Gastroesophageal sphincter (tissue), 4 donors: ENCODE results near the gene ZBTB20. TPM values are rescaled to one million over a fixed set of nuclear protein-coding genes. Genes with fewer than 3 reads are reported as not detected.
A peak's percentile ranks its signal among the peaks of the same experiment; 100 is the strongest.

Experiments
- ATAC-seq: fragments of 150-250 bp; one replicate; pipeline ENCODE4 v1.9.1; 2016; ENCODE audit warnings: mild to moderate bottlenecking, moderate library complexity
- H3K27ac ChIP-seq, 4 donors: fragments of 200-600 bp; sonication (generic) in 3 of 4; 1 replicate in 3 of 4; 2 replicates in 1 of 4; pipeline ENCODE4 v1.5.1; 2016 to 2019
- H3K27me3 ChIP-seq: fragments of 200-600 bp; sonication (generic); one replicate; pipeline ENCODE4 v1.5.1; 2019
- H3K36me3 ChIP-seq, 2 donors: fragments of 200-600 bp; sonication (generic); one replicate each; pipeline ENCODE4 v1.5.1; 2019; ENCODE audit warnings: control low read depth in 1 of 2
- H3K4me1 ChIP-seq, 3 donors: fragments of 200-600 bp; sonication (generic); 1 replicate in 2 of 3; 2 replicates in 1 of 3; pipeline ENCODE4 v1.5.1; 2016 to 2019; ENCODE audit warnings: control low read depth in 2 of 3
- H3K4me3 ChIP-seq, 2 donors: fragments of 200-600 bp; sonication (generic); one replicate each; pipeline ENCODE4 v1.5.1; 2019; ENCODE audit warnings: mild to moderate bottlenecking in 1 of 2, moderate library complexity in 1 of 2
- H3K9me3 ChIP-seq, 3 donors: fragments of 200-600 bp; sonication (generic); one replicate each; pipeline ENCODE4 v1.5.1; 2017 to 2019; ENCODE audit warnings: control low read depth in 2 of 3
- CTCF ChIP-seq, 4 experiments: fragments of 200-600 bp in 2 of 4; fragments of 450-650 bp in 2 of 4; sonication (generic) in 1 of 4; IDR thresholded peaks; one replicate each; pipeline ENCODE4 v1.5.1; 2017 to 2019; ENCODE audit warnings: antibody characterized with exemption in 4 of 4, mild to moderate bottlenecking in 2 of 4, moderate library complexity in 2 of 4
- EP300 ChIP-seq: sonication (generic); formaldehyde crosslinking; IDR thresholded peaks from one replicate; pipeline ENCODE4 v1.6.1; 2017; ENCODE audit warnings: antibody characterized with exemption, mild to moderate bottlenecking
- POLR2A ChIP-seq, 2 donors: fragments of 450-650 bp; IDR thresholded peaks; one replicate each; pipeline ENCODE4 v1.6.1; 2017; ENCODE audit warnings: antibody characterized with exemption in 2 of 2, mild to moderate bottlenecking in 2 of 2, moderate library complexity in 1 of 2
- POLR2AphosphoS5 ChIP-seq: sonication (generic); formaldehyde crosslinking; IDR thresholded peaks from one replicate; pipeline ENCODE4 v1.6.1; 2017; ENCODE audit warnings: antibody characterized with exemption
- WGBS, 2 donors: methylation state at CpG; one replicate each; pipeline ENCODE4 v1.1.5; 2018; ENCODE audit warnings: low coverage in 1 of 2; 5-methylcytosine and 5-hydroxymethylcytosine counted together
- total RNA-seq, 4 donors: library from RNA; depleted of rRNA; stranded (reverse); fragments of >200 nt; gene quantifications; one replicate each; pipeline ENCODE4 v1.1.0, GENCODE V29; 2016

Gene ZBTB20
- total RNA-seq, 4 donors from 2014 or later = 53.1 to 113 (median 98.4) TPM

GRCh38 chr3:114880078-114880477 is 267.0 kb downstream of the ZBTB20 start:
- H3K4me3 ChIP-seq = no peak overlapping the region
- TF ChIP-seq CTCF (IDR thresholded peaks at IDR 0.05) (no peak), POLR2A (IDR thresholded peaks at IDR 0.05) (no peak), EP300 (no peak), POLR2AphosphoS5 (no peak)
- no peak for ATAC-seq
- H3K36me3 ChIP-seq = no peaks in the 10 kb centered on the region
- no peaks in the 10 kb centered on the region for H3K9me3 ChIP-seq
- H3K27ac ChIP-seq = peak overlapping the region in 3 of 4 donors; percentile 36 to 58 (median 40)
- H3K27me3 ChIP-seq = no peaks in the 10 kb centered on the region
- H3K4me1 ChIP-seq = peaks cover 0 to 54% (median 8%) of the 10 kb centered on the region in 3 donors
- WGBS, 2 donors = 14 to 22% methylated on average over 4 of the region's 4 CpGs

- Histone ChIP-seq H3K36me3 (no peaks in the 10 kb centered on the region), H3K27me3 (no peaks in the 10 kb centered on the region), H3K27ac (peak overlapping the region; percentile 36 to 58 (median 44)), H3K9me3 (no peaks in the 10 kb centered on the region), H3K4me1 (peaks cover 0 to 61% (median 11%) of the 10 kb centered on the region in 3 donors), H3K4me3 (no peak overlapping the region)
- peak; percentile 22 for ATAC-seq
- peak; percentile 46 for TF ChIP-seq POLR2AphosphoS5
- TF ChIP-seq POLR2A (IDR thresholded peaks at IDR 0.05) = no peak
- 28 to 41% methylated on average over 8 of the region's 8 CpGs for whole genome bisulfite sequencing, 2 donors
Measured at GRCh38 chr3:114879059-114880031, 267.7 kb downstream of the ZBTB20 start.

GRCh38 chr3:114878114-114878839 is 268.8 kb downstream of the ZBTB20 start:
- no peak for ATAC-seq

GRCh38 chr3:114877378-114878113 is 269.5 kb downstream of the ZBTB20 start:
- Histone ChIP-seq H3K27me3 (no peaks in the 10 kb centered on the region), H3K36me3 (no peaks in the 10 kb centered on the region), H3K9me3 (no peaks in the 10 kb centered on the region), H3K4me1 (peaks cover 0 to 79% (median 17%) of the 10 kb centered on the region in 3 donors), H3K27ac (peak overlapping the region in 2 of 4 donors; percentile 42 to 48), H3K4me3 (no peak overlapping the region)
- 40 to 41% methylated on average over 1 to 2 of the region's 2 CpGs for WGBS, 2 donors
- TF ChIP-seq POLR2AphosphoS5 (peak; percentile 57), CTCF (IDR thresholded peaks at IDR 0.05) (no peak), EP300 (no peak)
- no peak for ATAC-seq

More at GRCh38 chr3:114878114-114878839, 268.8 kb downstream of the ZBTB20 start:
- H3K4me3 ChIP-seq = no peak overlapping the region
- H3K9me3 ChIP-seq = no peaks in the 10 kb centered on the region
- H3K36me3 ChIP-seq = no peaks in the 10 kb centered on the region
- no peaks in the 10 kb centered on the region for H3K27me3 ChIP-seq
- H3K4me1 ChIP-seq = peaks cover 0 to 72% (median 17%) of the 10 kb centered on the region in 3 donors
- 75 to 79% methylated on average over 5 of the region's 5 CpGs for WGBS, 2 donors
- H3K27ac ChIP-seq = peak overlapping the region in 2 of 4 donors; percentile 42 to 48
- no peak for TF ChIP-seq EP300
- TF ChIP-seq POLR2AphosphoS5 = no peak
- no peak for TF ChIP-seq CTCF (IDR thresholded peaks at IDR 0.05)
- TF ChIP-seq POLR2A (IDR thresholded peaks at IDR 0.05) = no peak

GRCh38 chr3:114874522-114874971 is 272.5 kb downstream of the ZBTB20 start:
- ATAC-seq = no peak
- peaks cover 8 to 79% (median 22%) of the 10 kb centered on the region in 3 donors for H3K4me1 ChIP-seq

More at GRCh38 chr3:114874522-114874971, 272.5 kb downstream of the ZBTB20 start:
- Histone ChIP-seq H3K9me3 (no peaks in the 10 kb centered on the region), H3K4me3 (no peak overlapping the region), H3K27ac (peak overlapping the region in 3 of 4 donors; percentile 37 to 48 (median 43)), H3K27me3 (no peaks in the 10 kb centered on the region), H3K36me3 (no peaks in the 10 kb centered on the region)
- TF ChIP-seq EP300 (no peak), CTCF (IDR thresholded peaks at IDR 0.05) (no peak), POLR2AphosphoS5 (no peak), POLR2A (IDR thresholded peaks at IDR 0.05) (no peak)
- 0 to 10% methylated on average over 3 of the region's 3 CpGs for WGBS, 2 donors
